ENCODE results near the gene ACBD4. TPM values are rescaled to one million over a fixed set of nuclear protein-coding genes. Genes with fewer than 3 reads are reported as not detected.

Gene ACBD4
- total and polyA plus RNA-seq, 2 of the 13 experiments (the other 11 are each of a cell fraction or from before 2014, with no cell fraction given), result 16.1 to 26.9 TPM

DNA sequence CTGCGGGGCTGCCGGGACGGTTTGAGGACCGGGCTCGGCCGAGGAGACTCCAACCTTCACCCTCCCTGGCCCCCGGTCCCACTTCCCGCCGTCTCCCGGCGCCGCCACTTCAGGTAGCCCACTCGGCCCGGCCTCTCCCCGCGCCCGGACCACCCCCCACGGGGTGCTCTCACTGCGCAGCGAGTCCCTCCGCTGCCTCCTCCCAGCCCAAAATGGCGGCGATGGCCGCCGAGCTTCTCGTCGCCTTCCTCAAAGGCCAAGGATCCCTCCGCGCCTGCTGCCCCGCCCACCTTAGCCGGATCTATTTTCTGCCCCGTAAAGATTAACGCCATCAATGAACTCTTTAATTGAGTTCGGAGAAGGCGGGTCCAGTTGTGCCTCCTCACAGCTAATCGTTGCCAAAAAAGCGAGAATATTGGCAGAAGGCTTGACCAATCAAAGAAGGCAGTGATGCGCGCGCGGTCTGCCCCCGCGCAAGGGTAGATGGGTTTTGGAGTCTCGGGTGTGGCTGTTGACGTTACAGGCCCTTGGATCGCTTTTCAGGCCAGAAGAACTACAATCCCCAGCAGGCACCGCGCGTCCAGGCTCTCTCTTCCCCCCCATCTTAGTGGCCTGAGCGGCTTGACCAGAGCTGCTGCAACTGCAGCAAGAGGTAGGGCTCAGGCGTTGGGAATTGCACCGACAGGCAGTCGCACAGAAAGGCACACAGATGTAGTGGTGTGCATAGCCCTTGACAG, 26.0 kb downstream of the ACBD4 start, which contains the start of gene HEXIM2 (continued):
- TF ChIP-seq, protein P1, sequence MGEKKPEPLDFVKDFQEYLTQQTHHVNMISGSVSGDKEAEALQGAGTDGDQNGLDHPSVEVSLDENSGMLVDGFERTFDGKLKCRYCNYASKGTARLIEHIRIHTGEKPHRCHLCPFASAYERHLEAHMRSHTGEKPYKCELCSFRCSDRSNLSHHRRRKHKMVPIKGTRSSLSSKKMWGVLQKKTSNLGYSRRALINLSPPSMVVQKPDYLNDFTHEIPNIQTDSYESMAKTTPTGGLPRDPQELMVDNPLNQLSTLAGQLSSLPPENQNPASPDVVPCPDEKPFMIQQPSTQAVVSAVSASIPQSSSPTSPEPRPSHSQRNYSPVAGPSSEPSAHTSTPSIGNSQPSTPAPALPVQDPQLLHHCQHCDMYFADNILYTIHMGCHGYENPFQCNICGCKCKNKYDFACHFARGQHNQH (CRISPR knock-in tag; IDR thresholded peaks at IDR 0.05), result peak; percentile 91
- TF ChIP-seq FUBP1 (CRISPR knock-in tag; IDR thresholded peaks at IDR 0.05; ENCODE audit: borderline replicate concordance) (no peak), MNT (IDR thresholded peaks at IDR 0.05) (peak; percentile 63; the same call in 1 of the 2 replicates), JUND (CRISPR knock-in tag; IDR thresholded peaks at IDR 0.05) (peak; percentile 2; the same call in 1 of the 2 replicates), KIAA2018 (CRISPR knock-in tag; IDR thresholded peaks at IDR 0.05; ENCODE audit: borderline replicate concordance) (no peak; the same call in 1 of the 2 replicates)
- TF ChIP-seq, protein P2, sequence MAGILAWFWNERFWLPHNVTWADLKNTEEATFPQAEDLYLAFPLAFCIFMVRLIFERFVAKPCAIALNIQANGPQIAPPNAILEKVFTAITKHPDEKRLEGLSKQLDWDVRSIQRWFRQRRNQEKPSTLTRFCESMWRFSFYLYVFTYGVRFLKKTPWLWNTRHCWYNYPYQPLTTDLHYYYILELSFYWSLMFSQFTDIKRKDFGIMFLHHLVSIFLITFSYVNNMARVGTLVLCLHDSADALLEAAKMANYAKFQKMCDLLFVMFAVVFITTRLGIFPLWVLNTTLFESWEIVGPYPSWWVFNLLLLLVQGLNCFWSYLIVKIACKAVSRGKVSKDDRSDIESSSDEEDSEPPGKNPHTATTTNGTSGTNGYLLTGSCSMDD (CRISPR knock-in tag; IDR thresholded peaks at IDR 0.05), result 0 out of 2 replicates have a peak, but pooled peaks have one; percentile 17
- TF ChIP-seq, protein P3, sequence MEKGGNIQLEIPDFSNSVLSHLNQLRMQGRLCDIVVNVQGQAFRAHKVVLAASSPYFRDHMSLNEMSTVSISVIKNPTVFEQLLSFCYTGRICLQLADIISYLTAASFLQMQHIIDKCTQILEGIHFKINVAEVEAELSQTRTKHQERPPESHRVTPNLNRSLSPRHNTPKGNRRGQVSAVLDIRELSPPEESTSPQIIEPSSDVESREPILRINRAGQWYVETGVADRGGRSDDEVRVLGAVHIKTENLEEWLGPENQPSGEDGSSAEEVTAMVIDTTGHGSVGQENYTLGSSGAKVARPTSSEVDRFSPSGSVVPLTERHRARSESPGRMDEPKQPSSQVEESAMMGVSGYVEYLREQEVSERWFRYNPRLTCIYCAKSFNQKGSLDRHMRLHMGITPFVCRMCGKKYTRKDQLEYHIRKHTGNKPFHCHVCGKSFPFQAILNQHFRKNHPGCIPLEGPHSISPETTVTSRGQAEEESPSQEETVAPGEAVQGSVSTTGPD (CRISPR knock-in tag; IDR thresholded peaks at IDR 0.05), result 0 out of 2 replicates have a peak, but pooled peaks have one; percentile 81
